K562 (cell line): ENCODE measurements around the gene FOXM1. TPM values are rescaled to one million over a fixed set of nuclear protein-coding genes. Genes with fewer than 3 reads are reported as not detected.

ENCODE experiments used
- ATAC-seq: fragments of 200-7000 bp; cut with Tn5 transposase; 3 replicates; pipeline ENCODE4 v1.9.1; 2020; ENCODE audit warnings: moderate library complexity
- BruUV-seq: library from RNA; stranded (reverse); fragments of 400-500 nt; replicated peaks from 2 replicates; lab custom pipeline; 2021; lab: Mats Ljungman, UMichigan
- CTCF ChIA-PET: fragments of 300-600 bp; formaldehyde crosslinking; extraction: SDS; loops from one replicate; lab custom pipeline; 2021; ENCODE audit warnings: low intra/inter-chr PET ratio; lab: Yijun Ruan, JAX
- POLR2A ChIA-PET: fragments of 300-600, 350-650 bp; sonication (Branson Sonifier 250); formaldehyde crosslinking; extraction: SDS; loops from one replicate; lab custom pipeline; 2021; ENCODE audit warnings: antibody characterized with exemption, inconsistent platforms; lab: Yijun Ruan, JAX
- DNase-seq, 4 experiments: peaks; one replicate each; pipeline versions ENCODE4 v3.0.0 to v3.0.0-alpha.2; 2011 to 2018; ENCODE audit warnings: low spot score in 3 of 4, mixed read lengths in 3 of 4; ENCODE audit errors: extremely low read depth in 1 of 4
- FAIRE-seq: peaks from 2 replicates; lab custom pipeline; 2011; peaks lifted over from hg19 to GRCh38; lab: Jason Lieb, UNC
- H2AFZ ChIP-seq: 2 replicates; pipeline ENCODE4 v1.6.0; 2011; ENCODE audit warnings: low read depth, low read length, control low read depth, inconsistent platforms
- H3K27ac ChIP-seq: fragments of 200-600 bp; 3 replicates; pipeline ENCODE4 v1.8.0; 2011; ENCODE audit warnings: low read depth, mild to moderate bottlenecking, control low read depth, inconsistent platforms, low read length, moderate library complexity, mixed read lengths; ENCODE audit errors: extremely low read depth
- H3K27me3 ChIP-seq, 2 experiments: fragments of 300-600 bp in 1 of 2; 2 replicates in 1 of 2; 3 replicates in 1 of 2; pipeline versions ENCODE4 v1.6.0 to v1.8.0; 2011; ENCODE audit warnings: inconsistent platforms in 2 of 2, low read length in 2 of 2, mild to moderate bottlenecking in 1 of 2, mixed read lengths in 1 of 2, moderate library complexity in 1 of 2; ENCODE audit not compliant: control insufficient read depth in 2 of 2, insufficient read depth in 2 of 2
- H3K36me3 ChIP-seq: fragments of 300-600 bp; 3 replicates; pipeline ENCODE4 v1.8.0; 2011; ENCODE audit warnings: mild to moderate bottlenecking, low read length, inconsistent platforms; ENCODE audit not compliant: control insufficient read depth, insufficient read depth
- H3K4me1 ChIP-seq, 2 experiments: fragments of 200-600 bp in 1 of 2; replicated peaks in 1 of 2; 2 replicates in 1 of 2; 3 replicates in 1 of 2; pipeline versions ENCODE4 v1.5.1 to v1.8.0; 2011; ENCODE audit warnings: inconsistent platforms in 2 of 2, low read length in 2 of 2, mild to moderate bottlenecking in 1 of 2, mixed read lengths in 1 of 2, moderate library complexity in 1 of 2; ENCODE audit not compliant: control insufficient read depth in 2 of 2, insufficient read depth in 2 of 2
- H3K4me2 ChIP-seq: 2 replicates; pipeline ENCODE4 v1.6.1; 2011; ENCODE audit warnings: low read length, control low read depth, inconsistent platforms, mixed read lengths; ENCODE audit not compliant: insufficient read depth
- H3K4me3 ChIP-seq: fragments of 200-600 bp; sonication (generic), shearing (Covaris generic); 2 replicates; pipeline ENCODE4 v1.5.1; 2016; ENCODE audit warnings: control low read depth, inconsistent platforms
- H3K79me2 ChIP-seq: fragments of 200-600 bp; 3 replicates; pipeline ENCODE4 v1.8.0; 2011; ENCODE audit warnings: low read length, inconsistent platforms; ENCODE audit not compliant: control insufficient read depth, insufficient read depth
- H3K9ac ChIP-seq, 2 experiments: 2 replicates each; pipeline versions ENCODE4 v1.6.0 to v1.6.1; 2011; ENCODE audit warnings: low read depth in 2 of 2, low read length in 2 of 2, control low read depth in 1 of 2, inconsistent platforms in 1 of 2, mild to moderate bottlenecking in 1 of 2, mixed read lengths in 1 of 2; ENCODE audit not compliant: insufficient read depth in 1 of 2
- H3K9me1 ChIP-seq: one replicate; pipeline ENCODE4 v1.6.0; 2011; ENCODE audit warnings: inconsistent platforms, mild to moderate bottlenecking, low read length, moderate library complexity; ENCODE audit not compliant: control insufficient read depth, insufficient read depth
- H3K9me3 ChIP-seq: replicated peaks from 2 replicates; pipeline ENCODE4 v1.5.1; 2011; ENCODE audit warnings: low read depth, low read length, inconsistent platforms; ENCODE audit not compliant: control insufficient read depth, insufficient read depth
- H4K20me1 ChIP-seq: replicated peaks from 2 replicates; pipeline ENCODE4 v1.6.1; 2011; ENCODE audit warnings: low read length, inconsistent platforms, mixed read lengths; ENCODE audit not compliant: control insufficient read depth, insufficient read depth
- DACH1 ChIP-seq: fragments of 450-650 bp; IDR thresholded peaks from 2 replicates; pipeline ENCODE4 v1.6.1; 2018; ENCODE audit not compliant: partially characterized antibody
- LARP7 ChIP-seq: fragments of 450-650 bp; IDR thresholded peaks from 2 replicates; pipeline ENCODE4 v1.6.1; 2016
- TAL1 ChIP-seq: fragments of 450-650 bp; IDR thresholded peaks from 2 replicates; pipeline ENCODE4 v1.6.1; 2016; ENCODE audit warnings: mild to moderate bottlenecking
- TSHZ1 ChIP-seq: fragments of 250-450 bp; sonication (Bioruptor Pico); IDR thresholded peaks from 2 replicates; pipeline ENCODE4 v1.4.0; 2020; ENCODE audit warnings: mild to moderate bottlenecking, moderate library complexity
- ZNF583 ChIP-seq: fragments of 250-450 bp; sonication (Bioruptor Pico); IDR thresholded peaks from 2 replicates; pipeline ENCODE4 v1.4.0; 2020
- ZNF75A ChIP-seq: fragments of 450-650 bp; formaldehyde crosslinking; IDR thresholded peaks from 2 replicates; pipeline ENCODE4 v1.4.0; 2020; ENCODE audit warnings: mild to moderate bottlenecking
- WGBS: fragments of 100-300 bp; shearing (Covaris generic); methylation state at CpG from one replicate; pipeline ENCODE4 v1.1.6; 2016; ENCODE audit warnings: low coverage, mixed read lengths; ENCODE audit not compliant: insufficient coverage; ENCODE audit errors: missing lambda C conversion rate; 5-methylcytosine and 5-hydroxymethylcytosine counted together
- in situ Hi-C: fragments of 300-500 bp; cut with MboI; formaldehyde crosslinking; loops from 4 replicates; pipeline ENCODE4 v1.15.0; 2018; ENCODE audit warnings: inconsistent platforms, mixed read lengths
- intact Hi-C: fragments of 100-400 bp; cut with micrococcal nuclease; formaldehyde crosslinking; loops from 2 replicates; pipeline ENCODE4 v1.14.2; 2022
- polyA plus RNA-seq, 8 experiments: library from polyadenylated mRNA; depleted of rRNA in 4 of 8; stranded (reverse) in 5 of 8; unstranded in 3 of 8; fragments of >200 nt; fragmentation: Nextera tagmentation in 2 of 8; fragmentation: Illumina TruSeq in 1 of 8; extraction: Ambion mirVana in 2 of 8; extraction: Trizol in 1 of 8; gene quantifications; 2 replicates each; pipeline versions ENCODE4 v1.2.1 to v1.2.3, GENCODE V29; 2011 to 2014; ENCODE audit warnings: inconsistent platforms in 1 of 8, missing spikeins in 1 of 8
- total RNA-seq, 7 experiments: library from RNA; depleted of rRNA in 6 of 7; stranded (reverse); fragments of >200 nt in 6 of 7; fragmentation: Illumina TruSeq in 2 of 7; extraction: Trizol in 2 of 7; gene quantifications; 2 replicates each; pipeline versions ENCODE4 v1.2.1 to v1.2.3, GENCODE V29; 2011 to 2021; ENCODE audit warnings: low replicate concordance in 1 of 7

Gene FOXM1
- total and polyA plus RNA-seq, 9 of the 15 experiments (the other 6 are each of a cell fraction or from before 2014, with no cell fraction given): 8.9 to 46.9 (median 17.2) TPM

- Histone ChIP-seq H3K27ac (no peak overlapping the region), H3K4me1 (no peaks in the 10 kb centered on the region), H3K4me2 (no peak overlapping the region), H3K9me3 (no peaks in the 10 kb centered on the region), H2AFZ (no peak overlapping the region)
- no peak for ATAC-seq
- no peak for FAIRE-seq
- CTCF ChIA-PET: no interaction called here
- WGBS: no CpG with 5 or more reads among the region's 9 CpGs
- TF ChIP-seq LARP7: no peak
- no peak for TF ChIP-seq TSHZ1 (CRISPR knock-in tag)
- no peak for TF ChIP-seq DACH1
- TF ChIP-seq ZNF583: no peak
- TF ChIP-seq TAL1: no peak
- TF ChIP-seq ZNF75A: no peak
- TF ChIP-seq, all 486 proteins: peak for 0
- no peaks in the 10 kb centered on the region for H3K27me3 ChIP-seq
- intact Hi-C loops (no loop called here), in situ Hi-C loops (no loop called here)
- H4K20me1 ChIP-seq: no peaks in the 10 kb centered on the region
- DNase-seq: no peak
- no TSS peak for BruUV-seq
- no peak overlapping the region for H3K9ac ChIP-seq
- peaks cover 68% of the 10 kb centered on the region; the same call in 2 of the 3 replicates for H3K36me3 ChIP-seq
- H3K79me2 ChIP-seq: no peaks in the 10 kb centered on the region; the same call in 2 of the 3 replicates
- H3K9me1 ChIP-seq: no peaks in the 10 kb centered on the region
- POLR2A ChIA-PET: interaction anchor here (0.5 kb wide), 1 partner anchor 14 kb away, joined by 4 read pairs; no protein-coding TSS in a partner anchor
- H3K4me3 ChIP-seq: no peak overlapping the region
These were observed 56.5 kb downstream of the FOXM1 start for GRCh38 chr12:2820432-2820831.
